Esophagus (tissue), 2 donors: ENCODE data around the gene CCND1. TPM values are rescaled to one million over a fixed set of nuclear protein-coding genes. Genes with fewer than 3 reads are reported as not detected.
"Not testable (repeated sequence)": the region's sequence is repeated elsewhere in the genome, so short reads cannot be mapped to it uniquely, and the experiment has no call there.

ENCODE experiments used
- H3K27ac ChIP-seq, 2 donors: one replicate each; pipeline ENCODE4 v1.5.1; 2013; ENCODE audit warnings: low read depth in 2 of 2, mild to moderate bottlenecking in 2 of 2, inconsistent platforms in 1 of 2, low read length in 1 of 2, moderate library complexity in 1 of 2
- H3K27me3 ChIP-seq, 2 donors: one replicate each; pipeline ENCODE4 v1.6.1; 2013; ENCODE audit warnings: low read length in 2 of 2, control low read depth in 1 of 2, mild to moderate bottlenecking in 1 of 2; ENCODE audit not compliant: insufficient read depth in 2 of 2, control insufficient read depth in 1 of 2
- H3K36me3 ChIP-seq, 2 donors: one replicate each; pipeline ENCODE4 v1.6.1; 2013; ENCODE audit warnings: low read length in 1 of 2; ENCODE audit not compliant: control insufficient read depth in 2 of 2, insufficient read depth in 2 of 2
- H3K4me1 ChIP-seq, 2 donors: one replicate each; pipeline ENCODE4 v1.6.1; 2013; ENCODE audit warnings: low read length in 1 of 2; ENCODE audit not compliant: control insufficient read depth in 2 of 2, insufficient read depth in 2 of 2
- H3K4me3 ChIP-seq, 2 donors: one replicate each; pipeline ENCODE4 v1.5.1; 2013; ENCODE audit warnings: low read length in 2 of 2, mild to moderate bottlenecking in 2 of 2, low read depth in 1 of 2, moderate library complexity in 1 of 2
- H3K9me3 ChIP-seq, 2 donors: one replicate each; pipeline ENCODE4 v1.6.1; 2013; ENCODE audit warnings: mild to moderate bottlenecking in 2 of 2, low read depth in 1 of 2, low read length in 1 of 2, moderate library complexity in 1 of 2; ENCODE audit not compliant: control insufficient read depth in 2 of 2, insufficient read depth in 1 of 2
- WGBS, 2 donors: extraction: QIAGEN DNeasy Blood & Tissue Kit; methylation state at CpG; one replicate each; pipeline ENCODE4 v1.1.7; 2013; 5-methylcytosine and 5-hydroxymethylcytosine counted together
- polyA plus RNA-seq, 2 donors: library from polyadenylated mRNA; stranded (reverse); fragments of 200-250 nt; gene quantifications; one replicate each; pipeline ENCODE4 v1.2.3, GENCODE V29; 2013
- donor health status: healthy with polysubstance abuse.
- donor health status: Bipolar disorder and iron deficiency.

The CCND1 gene
- polyA plus RNA-seq, 2 donors = 45.1 to 48.5 TPM

DNA sequence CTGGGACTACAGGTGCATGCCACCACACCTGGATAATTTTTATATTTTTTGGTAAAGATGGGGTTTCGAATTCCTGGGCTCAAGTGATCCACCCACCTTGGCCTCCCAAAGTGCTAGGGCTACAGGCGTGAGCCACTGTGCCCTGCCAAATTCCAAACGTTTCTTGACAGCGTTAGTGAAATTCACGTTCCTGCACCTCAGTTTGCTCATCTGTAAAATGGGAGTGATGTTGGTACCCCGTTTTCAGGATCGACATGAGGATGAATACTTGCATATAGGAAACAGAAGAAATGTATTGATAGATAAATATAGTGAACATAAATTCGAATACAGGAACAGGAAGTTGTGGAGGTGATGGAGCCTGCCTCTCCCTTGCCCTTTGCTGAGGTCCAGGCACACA lies 44.4 kb downstream of the CCND1 start:
- Histone ChIP-seq H3K4me3 (no peak overlapping the region), H3K4me1 (peaks cover 0 to 3% of the 10 kb centered on the region in 2 donors), H3K9me3 (peaks cover 0 to 5% of the 10 kb centered on the region in 2 donors), H3K36me3 (no peaks in the 10 kb centered on the region), H3K27me3 (no peaks in the 10 kb centered on the region), H3K27ac (no peak overlapping the region)
- WGBS, 2 donors = 56 to 60% methylated on average over 8 of the region's 8 CpGs

DNA sequence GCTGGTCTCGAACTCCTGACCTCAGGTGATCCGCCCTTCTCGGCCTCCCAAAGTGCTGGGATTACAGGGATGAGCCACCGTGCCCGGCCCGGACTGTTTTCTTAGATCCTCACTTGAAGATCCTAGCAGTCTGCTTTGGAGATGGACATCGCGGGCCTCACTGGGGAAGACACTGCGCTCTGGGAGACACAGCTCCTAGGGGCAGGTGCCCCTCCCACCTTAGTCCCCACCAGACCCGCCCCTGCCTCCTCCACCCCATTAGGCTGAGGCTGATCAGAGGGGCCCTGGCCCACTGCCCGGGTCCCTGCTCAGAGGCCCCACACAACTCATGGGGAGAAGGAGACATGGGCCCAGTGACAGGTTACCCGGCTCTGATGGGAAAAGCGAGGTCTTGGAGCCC lies 45.5 kb downstream of the CCND1 start:
- Histone ChIP-seq H3K27me3 (no peaks in the 10 kb centered on the region), H3K36me3 (no peaks in the 10 kb centered on the region), H3K9me3 (peaks cover 0 to 5% of the 10 kb centered on the region in 2 donors), H3K4me1 (peaks cover 0 to 3% of the 10 kb centered on the region in 2 donors), H3K27ac (no peak overlapping the region), H3K4me3 (no peak overlapping the region)
- WGBS, 2 donors = 74 to 79% methylated on average over 13 of the region's 13 CpGs

DNA sequence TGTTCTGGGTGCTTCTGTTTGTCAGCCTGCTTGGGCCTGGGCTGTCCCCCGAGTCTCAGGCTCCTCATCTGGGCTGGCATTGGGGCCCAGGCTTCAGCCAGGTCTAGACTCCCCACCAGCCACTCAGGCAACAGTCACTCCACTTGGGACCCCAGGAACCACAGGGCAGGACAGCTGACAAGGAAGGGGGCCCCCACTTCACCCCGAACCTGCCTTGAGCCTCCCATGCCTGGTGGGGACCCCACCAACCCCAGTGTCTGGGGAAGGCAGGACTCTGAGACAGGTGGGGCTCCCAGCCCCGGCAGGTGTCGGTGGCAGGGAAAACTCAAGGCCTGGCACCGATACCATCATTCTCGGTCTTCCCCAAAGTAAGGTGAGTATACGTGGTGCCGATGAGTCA lies 45.9 kb downstream of the CCND1 start:
- no peaks in the 10 kb centered on the region for H3K27me3 ChIP-seq
- H3K9me3 ChIP-seq = peaks cover 0 to 5% of the 10 kb centered on the region in 2 donors
- no peak overlapping the region for H3K4me3 ChIP-seq
- 82 to 85% methylated on average over 8 of the region's 8 CpGs for WGBS, 2 donors
- H3K36me3 ChIP-seq = no peaks in the 10 kb centered on the region
- H3K4me1 ChIP-seq = peaks cover 0 to 3% of the 10 kb centered on the region in 2 donors
- no peak overlapping the region for H3K27ac ChIP-seq

DNA sequence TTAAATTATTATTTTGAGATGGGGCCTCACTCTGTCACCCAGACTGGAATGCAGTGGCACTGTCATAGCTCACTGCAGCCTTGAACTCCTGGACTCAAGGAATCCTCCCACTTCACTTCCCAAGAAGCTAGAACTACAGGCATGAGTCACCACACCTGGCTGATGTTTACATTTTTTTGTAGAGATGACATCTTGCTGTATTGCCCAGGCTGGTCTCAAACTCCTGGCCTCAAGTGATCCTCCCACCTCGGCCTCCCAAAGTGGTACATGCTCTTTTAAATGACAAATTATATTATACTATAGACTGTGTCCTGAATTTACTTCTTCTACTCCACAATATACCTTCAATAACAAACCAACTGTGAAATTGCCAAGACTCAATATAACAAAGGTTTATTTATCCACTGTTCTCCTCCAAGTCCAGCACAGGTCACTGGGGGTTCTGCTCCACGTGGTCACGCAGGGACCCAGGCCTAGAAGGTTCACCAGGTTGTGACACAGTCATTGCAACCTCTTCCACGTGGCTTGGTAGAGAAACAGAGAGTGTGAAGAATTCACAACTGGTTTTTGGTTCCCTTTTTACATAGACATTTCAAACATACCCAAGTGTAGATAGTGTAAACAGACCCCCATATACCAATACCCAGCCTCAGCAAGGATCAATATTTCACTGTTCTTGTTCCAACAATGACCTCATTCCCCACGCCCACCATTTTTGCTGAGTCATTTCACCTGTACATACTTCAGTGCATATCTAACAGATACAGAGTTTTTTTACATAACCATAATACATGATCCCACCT lies 47.2 kb downstream of the CCND1 start:
- H3K4me1 ChIP-seq, H3K27ac ChIP-seq, H3K27me3 ChIP-seq, H3K9me3 ChIP-seq, H3K36me3 ChIP-seq, H3K4me3 ChIP-seq: not testable (repeated sequence)
- WGBS, 2 donors = 62 to 67% methylated on average over 5 of the region's 5 CpGs

DNA sequence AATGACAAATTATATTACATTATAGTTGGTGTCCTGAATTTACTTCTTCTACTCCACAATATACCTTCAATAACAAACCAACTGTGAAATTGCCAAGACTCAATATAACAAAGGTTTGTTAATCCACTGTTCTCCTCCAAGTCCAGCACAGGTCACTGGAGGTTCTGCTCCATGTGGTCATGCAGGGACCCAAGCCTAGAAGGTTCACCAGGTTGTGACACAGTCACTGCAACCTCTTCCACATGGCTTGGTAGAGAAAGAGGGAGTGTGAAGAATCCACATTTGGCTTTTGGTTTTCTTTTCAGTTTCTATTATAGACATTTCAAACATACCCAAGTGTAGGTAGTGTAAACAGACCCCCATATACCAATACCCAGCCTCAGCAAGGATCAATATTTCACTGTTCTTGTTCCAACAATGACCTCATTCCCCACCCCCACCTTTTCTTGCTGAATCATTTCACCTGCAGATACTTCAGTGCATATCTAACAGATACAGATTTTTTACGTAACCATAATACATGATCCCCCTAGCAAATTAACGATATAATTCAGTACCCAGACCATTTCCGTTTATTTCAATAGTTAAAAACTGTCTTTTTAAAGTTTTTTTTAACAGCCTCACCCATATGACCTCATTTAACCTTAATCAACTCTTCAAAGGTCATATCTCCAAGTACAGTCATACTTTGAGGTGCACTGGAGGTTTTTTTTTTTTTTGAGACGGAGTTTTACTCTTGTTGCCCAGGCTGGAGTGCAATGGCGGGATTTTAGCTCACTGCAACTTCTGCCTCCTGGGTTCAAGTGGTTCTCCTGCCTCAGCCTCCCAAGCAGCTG lies 48.7 kb downstream of the CCND1 start:
- 79 to 90% methylated on average over 5 of the region's 5 CpGs for WGBS, 2 donors
- peaks cover 0 to 3% of the 10 kb centered on the region in 2 donors for H3K4me1 ChIP-seq
- H3K36me3 ChIP-seq = no peaks in the 10 kb centered on the region
- no peak overlapping the region for H3K27ac ChIP-seq
- peaks cover 0 to 2% of the 10 kb centered on the region in 2 donors for H3K9me3 ChIP-seq
- H3K4me3 ChIP-seq = no peak overlapping the region
- H3K27me3 ChIP-seq = no peaks in the 10 kb centered on the region

DNA sequence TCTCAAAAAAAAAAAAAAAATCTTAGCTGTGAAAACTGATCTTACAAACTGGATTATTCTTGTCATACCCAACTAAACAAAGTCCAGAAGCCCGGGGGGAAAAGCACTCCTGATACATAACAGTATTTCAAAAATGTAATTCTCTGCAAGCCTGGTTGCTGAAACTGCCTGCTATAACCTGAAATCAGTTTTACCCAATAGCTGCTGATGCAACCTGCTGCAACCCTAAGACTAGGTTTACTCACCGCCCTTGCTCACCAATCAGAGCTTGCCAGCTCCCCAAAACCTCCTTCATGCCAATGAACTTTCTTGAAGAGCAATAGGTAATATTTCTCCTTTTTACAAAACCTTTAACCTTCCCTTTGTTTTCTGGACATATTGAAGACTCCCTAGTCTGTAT lies 50.5 kb downstream of the CCND1 start:
- Histone ChIP-seq H3K4me3 (no peak overlapping the region), H3K9me3 (no peaks in the 10 kb centered on the region), H3K27me3 (peaks cover 0 to 3% of the 10 kb centered on the region in 2 donors), H3K36me3 (no peaks in the 10 kb centered on the region), H3K4me1 (no peaks in the 10 kb centered on the region), H3K27ac (no peak overlapping the region)
- WGBS, 2 donors = 70 to 73% methylated on average over 2 of the region's 2 CpGs

DNA sequence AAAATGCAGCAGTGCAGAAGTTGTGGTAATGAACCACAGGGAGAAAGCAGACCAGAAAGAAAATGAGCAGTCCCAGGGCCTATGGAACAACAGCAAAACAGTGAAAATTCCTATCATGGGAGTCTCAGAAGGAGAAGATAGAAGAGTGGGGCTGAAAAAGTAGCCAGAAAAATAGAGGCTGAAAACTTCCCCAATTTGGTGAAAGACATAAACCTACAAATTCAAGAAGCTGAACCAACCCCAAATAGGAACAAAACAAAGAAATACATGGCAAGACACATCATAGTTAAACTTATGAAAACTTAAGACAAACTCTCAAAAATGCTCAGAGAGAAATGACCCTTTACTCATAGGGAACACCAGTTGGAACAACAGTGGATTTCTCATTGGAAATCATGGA lies 51.5 kb downstream of the CCND1 start:
- Histone ChIP-seq H3K4me3 (no peak overlapping the region), H3K27me3 (peaks cover 0 to 3% of the 10 kb centered on the region in 2 donors), H3K4me1 (no peaks in the 10 kb centered on the region), H3K36me3 (no peaks in the 10 kb centered on the region), H3K27ac (no peak overlapping the region), H3K9me3 (no peaks in the 10 kb centered on the region)

DNA sequence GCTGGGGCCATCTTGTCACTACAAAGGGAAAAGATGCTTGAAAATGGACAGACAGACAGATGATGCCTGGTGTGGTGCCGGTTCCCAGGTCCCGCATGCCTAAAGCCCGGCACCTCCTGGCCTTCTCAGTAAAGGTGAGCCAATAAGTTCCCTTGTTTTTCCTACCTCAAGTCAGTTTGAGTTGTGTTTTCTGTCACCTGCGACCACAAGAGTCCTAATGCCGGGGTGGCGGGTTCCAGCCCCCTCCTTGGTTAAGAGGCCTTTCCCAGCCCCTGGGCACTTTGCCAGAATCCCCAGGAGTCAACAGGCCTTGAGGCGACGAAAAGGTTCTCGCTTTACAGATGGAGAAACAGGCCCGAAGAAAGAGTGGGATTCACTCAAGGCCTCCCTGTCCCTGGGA lies 53.8 kb downstream of the CCND1 start:
- Histone ChIP-seq H3K4me1 (no peaks in the 10 kb centered on the region), H3K4me3 (no peak overlapping the region), H3K9me3 (no peaks in the 10 kb centered on the region), H3K27ac (no peak overlapping the region), H3K36me3 (no peaks in the 10 kb centered on the region), H3K27me3 (peaks cover 0 to 3% of the 10 kb centered on the region in 2 donors)
- 80 to 81% methylated on average over 10 of the region's 10 CpGs for WGBS, 2 donors

DNA sequence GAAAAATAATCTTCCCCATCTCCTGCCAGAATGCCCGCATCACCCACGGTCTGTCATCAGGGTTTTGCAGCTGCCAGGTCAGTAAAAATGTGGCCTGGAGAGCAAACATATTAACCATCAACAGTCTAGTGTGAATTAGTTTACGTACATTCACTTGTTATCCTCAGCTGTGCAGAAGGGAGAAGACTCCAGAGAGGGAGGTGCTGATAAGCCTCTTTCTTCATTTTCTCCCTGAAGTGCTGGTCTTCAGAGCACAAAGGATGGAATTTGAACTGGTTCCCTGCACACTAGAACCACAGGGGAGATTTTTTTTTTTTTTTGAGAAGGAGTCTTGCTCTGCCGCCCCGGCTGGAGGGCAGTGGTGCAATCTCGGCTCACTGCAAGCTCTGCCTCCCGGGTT lies 54.6 kb downstream of the CCND1 start:
- 72 to 79% methylated on average over 7 of the region's 7 CpGs for WGBS, 2 donors
- H3K9me3 ChIP-seq = no peaks in the 10 kb centered on the region
- H3K27me3 ChIP-seq = peaks cover 1 to 3% of the 10 kb centered on the region in 2 donors
- no peaks in the 10 kb centered on the region for H3K36me3 ChIP-seq
- peaks cover 0 to 1% of the 10 kb centered on the region in 2 donors for H3K4me1 ChIP-seq
- H3K27ac ChIP-seq = no peak overlapping the region
- H3K4me3 ChIP-seq = no peak overlapping the region
